Endothelial cell of umbilical vein (primary cell): ENCODE measurements around the gene HEATR5B. TPM values are rescaled to one million over a fixed set of nuclear protein-coding genes. Genes with fewer than 3 reads are reported as not detected.

Experiments used
- BruUV-seq: library from RNA; stranded (reverse); fragments of 400-500 nt; replicated peaks from 2 replicates; lab custom pipeline; 2021; lab: Mats Ljungman, UMichigan
- CTCF ChIA-PET: fragments of 300-600, 350-600 bp; sonication (Branson Sonifier 250); formaldehyde crosslinking; loops from one replicate; lab custom pipeline; 2021; ENCODE audit warnings: antibody characterized with exemption, inconsistent platforms; lab: Charles Lee
- POLR2A ChIA-PET: fragments of 300-600, 350-600 bp; sonication (Branson Sonifier 250); formaldehyde crosslinking; loops from one replicate; lab custom pipeline; 2021; ENCODE audit warnings: antibody characterized with exemption, inconsistent platforms; lab: Charles Lee
- DNase-seq: peaks from one replicate; pipeline ENCODE4 v3.0.0-alpha.2; 2011; ENCODE audit warnings: low read depth, low spot score
- FAIRE-seq: peaks from 2 replicates; lab custom pipeline; 2011; peaks lifted over from hg19 to GRCh38; lab: Jason Lieb, UNC
- H2AFZ ChIP-seq: 2 replicates; pipeline ENCODE4 v1.6.0; 2012; ENCODE audit warnings: low read depth, low read length, control low read depth, inconsistent platforms
- H3K27ac ChIP-seq: 2 replicates; pipeline ENCODE4 v1.5.1; 2011; ENCODE audit warnings: low read depth, mild to moderate bottlenecking, control low read depth, low read length, moderate library complexity; ENCODE audit not compliant: insufficient read depth
- H3K27me3 ChIP-seq, 2 experiments: 2 replicates each; pipeline versions ENCODE4 v1.6.0 to v1.6.1; 2011; ENCODE audit warnings: low read length in 2 of 2, mixed read lengths in 1 of 2; ENCODE audit not compliant: control insufficient read depth in 2 of 2, insufficient read depth in 2 of 2
- H3K36me3 ChIP-seq, 2 experiments: 2 replicates in 1 of 2; 3 replicates in 1 of 2; pipeline ENCODE4 v1.5.1; 2011; ENCODE audit warnings: low read length in 2 of 2, mild to moderate bottlenecking in 1 of 2, moderate library complexity in 1 of 2; ENCODE audit not compliant: control insufficient read depth in 2 of 2, insufficient read depth in 2 of 2; ENCODE audit errors: extremely low read depth in 1 of 2
- H3K4me1 ChIP-seq: 3 replicates; pipeline ENCODE4 v1.5.1; 2011; ENCODE audit warnings: mild to moderate bottlenecking, low read length; ENCODE audit not compliant: control insufficient read depth, insufficient read depth; ENCODE audit errors: extremely low read depth
- H3K4me2 ChIP-seq: 2 replicates; pipeline ENCODE4 v1.6.1; 2011; ENCODE audit warnings: low read length, control low read depth, mixed read lengths; ENCODE audit not compliant: insufficient read depth
- H3K4me3 ChIP-seq, 3 experiments: fragments of 200-600 bp in 1 of 3; sonication (generic), shearing (Covaris generic) in 1 of 3; replicated peaks in 1 of 3; 2 replicates each; pipeline ENCODE4 v1.5.1; 2011 to 2016; ENCODE audit warnings: control low read depth in 3 of 3, low read length in 3 of 3, mild to moderate bottlenecking in 2 of 3, inconsistent platforms in 1 of 3, low read depth in 1 of 3, moderate library complexity in 1 of 3; ENCODE audit not compliant: insufficient read depth in 1 of 3
- H3K79me2 ChIP-seq: 2 replicates; pipeline ENCODE4 v1.6.0; 2012; ENCODE audit warnings: low read length, inconsistent platforms; ENCODE audit not compliant: control insufficient read depth, insufficient read depth
- H3K9ac ChIP-seq: replicated peaks from 2 replicates; pipeline ENCODE3; 2011; ENCODE audit warnings: low read length, control low read depth; ENCODE audit not compliant: insufficient read depth; ENCODE audit errors: extremely low read depth
- H3K9me1 ChIP-seq: replicated peaks from 3 replicates; pipeline ENCODE4 v1.6.0; 2011; ENCODE audit warnings: mild to moderate bottlenecking, low read length; ENCODE audit not compliant: control insufficient read depth, insufficient read depth; ENCODE audit errors: extremely low read depth
- H3K9me3 ChIP-seq: replicated peaks from 2 replicates; pipeline ENCODE4 v1.5.1; 2012; ENCODE audit warnings: low read length, inconsistent platforms; ENCODE audit not compliant: control insufficient read depth, insufficient read depth
- H4K20me1 ChIP-seq: replicated peaks from 2 replicates; pipeline ENCODE3; 2011; ENCODE audit warnings: mild to moderate bottlenecking, low read length; ENCODE audit not compliant: control insufficient read depth, insufficient read depth; ENCODE audit errors: extremely low read depth
- EZH2 ChIP-seq: IDR thresholded peaks from 2 replicates; pipeline ENCODE4 v1.6.1; 2012; ENCODE audit warnings: borderline replicate concordance, low read depth, mild to moderate bottlenecking, moderate library complexity, low read length, inconsistent platforms; ENCODE audit not compliant: severe bottlenecking
- FOS ChIP-seq: IDR thresholded peaks from 2 replicates; pipeline ENCODE4 v1.6.1; 2011; ENCODE audit warnings: mild to moderate bottlenecking, low read length, moderate library complexity, borderline replicate concordance; ENCODE audit not compliant: insufficient read depth
- GATA2 ChIP-seq: IDR thresholded peaks from 2 replicates; pipeline ENCODE4 v1.7.0; 2011; ENCODE audit warnings: low read depth, mild to moderate bottlenecking, moderate library complexity, mixed read lengths, low read length; ENCODE audit not compliant: insufficient read length, insufficient read depth
- JUN ChIP-seq: IDR thresholded peaks from 2 replicates; pipeline ENCODE4 v1.6.1; 2011; ENCODE audit warnings: borderline replicate concordance, low read depth; ENCODE audit not compliant: insufficient read length, insufficient read depth
- MYC ChIP-seq: IDR thresholded peaks from one replicate; pipeline ENCODE4 v1.6.1; 2011; ENCODE audit warnings: mild to moderate bottlenecking, low read depth, low read length
- POLR2A ChIP-seq: IDR thresholded peaks from 2 replicates; pipeline ENCODE4 v1.6.1; 2012; ENCODE audit warnings: low read depth, mild to moderate bottlenecking, control low read depth, low read length
- POLR2AphosphoS5 ChIP-seq: IDR thresholded peaks from 2 replicates; pipeline ENCODE4 v1.6.1; 2012; ENCODE audit warnings: low read depth, mild to moderate bottlenecking, control low read depth, low read length, moderate library complexity; ENCODE audit not compliant: insufficient read depth
- dilution Hi-C: fragments of 300-500 bp; cut with MboI; formaldehyde crosslinking; loops from one replicate; pipeline ENCODE4 v1.15.0; 2019; ENCODE audit warnings: low sequenced_read_pairs; ENCODE audit not compliant: extremely low pct_ligation_motif_present
- intact Hi-C: fragments of 100-400 bp; cut with micrococcal nuclease; formaldehyde crosslinking; loops from one replicate; pipeline ENCODE4 v1.10.0; 2022
- polyA plus RNA-seq, 4 experiments: library from polyadenylated mRNA; depleted of rRNA in 3 of 4; stranded (reverse) in 3 of 4; unstranded in 1 of 4; fragments of >200 nt; gene quantifications; 2 replicates each; pipeline versions ENCODE4 v1.2.1 to v1.2.3, GENCODE V29; 2011 to 2012; ENCODE audit warnings: missing spikeins in 1 of 4
- total RNA-seq: library from RNA; stranded (reverse); gene quantifications from 2 replicates; pipeline ENCODE4 v1.2.3, GENCODE V29; 2021
- TF ChIP-seq, protein P1 (sequence below), 2 donors: IDR thresholded peaks; 1 replicate in 1 of 2; 2 replicates in 1 of 2; pipeline ENCODE4 v1.5.1; 2011; ENCODE audit warnings: low read length in 2 of 2, mild to moderate bottlenecking in 2 of 2, moderate library complexity in 2 of 2, control low read depth in 1 of 2, inconsistent platforms in 1 of 2, low read depth in 1 of 2; ENCODE audit not compliant: insufficient read depth in 1 of 2; ENCODE audit errors: extremely low read depth in 1 of 2
- TF ChIP-seq, protein P2 (sequence below): IDR thresholded peaks from 2 replicates; pipeline ENCODE4 v1.6.1; 2011; ENCODE audit not compliant: insufficient read depth, insufficient read length

The HEATR5B gene
- total and polyA plus RNA-seq, 2 donors (not counting 3 experiments of a cell fraction or from before 2014, with no cell fraction given) = 16.1 to 22.5 TPM

GRCh38 chr2:37111958-37112357 is 27.8 kb upstream of the HEATR5B start:
- Histone ChIP-seq H4K20me1 (no peaks in the 10 kb centered on the region), H3K36me3 (peaks cover 3 to 6% of the 10 kb centered on the region in 2 experiments), H3K9ac (no peak overlapping the region), H3K27ac (no peak overlapping the region), H3K9me3 (no peaks in the 10 kb centered on the region), H3K4me1 (no peaks in the 10 kb centered on the region), H3K79me2 (no peaks in the 10 kb centered on the region), H3K4me3 (no peak overlapping the region), H3K4me2 (no peak overlapping the region), H3K9me1 (no peaks in the 10 kb centered on the region), H2AFZ (no peak overlapping the region), H3K27me3 (no peaks in the 10 kb centered on the region)
- dilution Hi-C loops (no loop called here), intact Hi-C loops (no loop called here)
- TF ChIP-seq FOS (no peak), GATA2 (no peak), JUN (no peak), POLR2A (no peak), POLR2AphosphoS5 (no peak), MYC (no peak), EZH2 (no peak)
- TF ChIP-seq, protein P1, sequence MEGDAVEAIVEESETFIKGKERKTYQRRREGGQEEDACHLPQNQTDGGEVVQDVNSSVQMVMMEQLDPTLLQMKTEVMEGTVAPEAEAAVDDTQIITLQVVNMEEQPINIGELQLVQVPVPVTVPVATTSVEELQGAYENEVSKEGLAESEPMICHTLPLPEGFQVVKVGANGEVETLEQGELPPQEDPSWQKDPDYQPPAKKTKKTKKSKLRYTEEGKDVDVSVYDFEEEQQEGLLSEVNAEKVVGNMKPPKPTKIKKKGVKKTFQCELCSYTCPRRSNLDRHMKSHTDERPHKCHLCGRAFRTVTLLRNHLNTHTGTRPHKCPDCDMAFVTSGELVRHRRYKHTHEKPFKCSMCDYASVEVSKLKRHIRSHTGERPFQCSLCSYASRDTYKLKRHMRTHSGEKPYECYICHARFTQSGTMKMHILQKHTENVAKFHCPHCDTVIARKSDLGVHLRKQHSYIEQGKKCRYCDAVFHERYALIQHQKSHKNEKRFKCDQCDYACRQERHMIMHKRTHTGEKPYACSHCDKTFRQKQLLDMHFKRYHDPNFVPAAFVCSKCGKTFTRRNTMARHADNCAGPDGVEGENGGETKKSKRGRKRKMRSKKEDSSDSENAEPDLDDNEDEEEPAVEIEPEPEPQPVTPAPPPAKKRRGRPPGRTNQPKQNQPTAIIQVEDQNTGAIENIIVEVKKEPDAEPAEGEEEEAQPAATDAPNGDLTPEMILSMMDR (IDR thresholded peaks at IDR 0.05; ENCODE audit: extremely low read depth in 1 of 2, insufficient read depth in 1 of 2, low read depth in 1 of 2, low read length in 2 of 2) = no peak
- TF ChIP-seq, protein P2, sequence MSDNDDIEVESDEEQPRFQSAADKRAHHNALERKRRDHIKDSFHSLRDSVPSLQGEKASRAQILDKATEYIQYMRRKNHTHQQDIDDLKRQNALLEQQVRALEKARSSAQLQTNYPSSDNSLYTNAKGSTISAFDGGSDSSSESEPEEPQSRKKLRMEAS = no peak
- DNase-seq (no peak), FAIRE-seq (no peak)
- no TSS peak for BruUV-seq
- CTCF ChIA-PET = no interaction called here
- POLR2A ChIA-PET = no interaction called here
